Right kidney (tissue), 1 donor: ENCODE results near the gene TET1.
A peak's percentile ranks its signal among the peaks of the same experiment; 100 is the strongest.
"Not testable (repeated sequence)": the region's sequence is repeated elsewhere in the genome, so short reads cannot be mapped to it uniquely, and the experiment has no call there.

Source experiments
- DNase-seq: peaks from one replicate; pipeline ENCODE4 v3.0.0-alpha.2; 2016

TET1 gene

GRCh38 chr10:68705548-68705947 is 145.4 kb downstream of the TET1 start:
- no peak for DNase-seq

GRCh38 chr10:68708987-68709386 is 148.8 kb downstream of the TET1 start:
- DNase-seq: not testable (repeated sequence)

- DNase-seq: not testable (repeated sequence)
Observed at GRCh38 chr10:68713065-68713464, 152.9 kb downstream of the TET1 start.

GRCh38 chr10:68717435-68717834 is 157.3 kb downstream of the TET1 start:
- DNase-seq: no peak

- DNase-seq: peak; percentile 98
Observed at GRCh38 chr10:68720793-68721672, 160.9 kb downstream of the TET1 start, which contains the start of gene CCAR1. TSS of gene CCAR1 (plus strand) at chr10:68721239. CDS start at chr10:68722505, 1,266 bp downstream.

- no peak for DNase-seq
Observed at GRCh38 chr10:68721673-68722335, 161.7 kb downstream of the TET1 start.

- DNase-seq: no peak
Observed at GRCh38 chr10:68725016-68725415, 164.9 kb downstream of the TET1 start.

- no peak for DNase-seq
Observed at GRCh38 chr10:68727146-68727545, 167.0 kb downstream of the TET1 start.

GRCh38 chr10:68732651-68733050 is 172.5 kb downstream of the TET1 start:
- DNase-seq: no peak

DNA sequence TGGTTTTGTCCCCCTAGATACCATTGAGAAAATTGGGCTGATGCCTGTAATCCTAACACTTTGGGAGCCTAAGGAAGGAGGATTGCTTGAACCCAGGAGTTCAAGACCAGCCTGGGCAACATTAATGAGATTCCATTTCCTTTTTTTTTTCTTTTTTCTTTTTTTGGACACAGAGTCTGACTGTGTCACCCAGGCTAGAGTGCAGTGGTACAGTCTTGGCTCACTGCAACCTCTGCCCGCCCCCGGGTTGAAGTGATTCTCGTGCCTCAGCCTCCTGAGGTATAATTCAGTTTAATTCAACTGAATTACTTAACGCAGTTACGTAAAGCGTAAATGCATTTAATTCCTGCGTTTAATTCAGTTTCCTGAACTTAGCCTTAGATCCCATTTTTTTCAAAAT is 174.2 kb downstream of the TET1 start:
- no peak for DNase-seq

DNA sequence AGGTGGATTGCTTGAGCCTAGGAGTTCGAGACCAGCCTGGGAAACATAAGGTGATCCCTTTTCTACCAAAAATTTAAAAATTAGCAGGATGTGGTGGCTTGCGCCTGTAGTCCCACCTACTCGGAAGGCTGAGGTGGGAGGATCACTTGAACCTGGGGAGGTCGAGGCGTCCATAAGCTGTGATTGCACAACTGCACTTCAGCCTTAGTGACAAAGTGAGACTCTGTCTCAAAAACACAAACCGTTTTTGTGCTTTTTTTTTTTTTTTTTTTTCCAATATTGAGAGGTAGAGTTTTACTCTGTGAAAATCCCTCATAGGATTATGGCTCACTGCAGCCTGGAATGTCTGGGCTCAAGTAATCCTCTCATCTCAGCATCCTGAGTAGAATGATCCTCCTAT is 175.0 kb downstream of the TET1 start:
- no peak for DNase-seq

DNA sequence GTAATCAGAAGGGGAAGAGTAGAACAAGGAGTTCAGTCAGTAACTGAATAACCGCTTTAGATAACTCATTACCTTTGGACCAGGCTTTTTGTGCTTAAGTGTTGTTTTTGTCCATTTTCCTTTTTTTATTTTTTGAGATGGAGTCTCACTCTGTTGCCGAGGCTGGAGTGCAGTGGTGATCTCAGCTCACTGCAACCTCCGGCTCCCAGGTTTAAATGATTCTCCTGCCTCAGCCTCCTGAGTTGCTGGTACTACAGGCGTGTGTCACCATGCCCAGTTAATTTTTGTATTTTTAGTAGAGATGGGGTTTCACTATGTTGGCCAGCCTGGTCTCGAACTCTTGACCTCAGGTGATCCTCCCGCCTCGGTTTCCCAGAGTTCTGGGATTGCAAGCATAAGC is 175.6 kb downstream of the TET1 start:
- not testable (repeated sequence) for DNase-seq

DNA sequence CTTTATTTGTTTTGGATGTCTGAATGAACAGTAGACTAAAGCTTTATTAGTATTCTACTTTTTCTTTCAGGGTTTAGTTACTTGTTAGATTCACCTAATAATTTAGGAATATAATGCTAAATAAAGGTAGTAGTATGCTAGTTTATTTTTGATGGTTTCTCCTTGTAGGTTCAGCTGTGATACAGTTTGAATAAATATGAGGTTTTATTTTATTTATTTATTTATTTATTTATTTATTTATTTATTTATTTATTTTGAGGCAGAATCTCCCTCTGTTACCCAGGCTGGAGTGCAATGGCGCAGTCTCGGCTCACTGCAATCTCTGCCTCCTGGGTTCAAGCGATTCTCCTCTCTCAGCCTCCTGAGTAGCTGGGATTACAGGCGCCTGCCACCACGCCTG is 180.5 kb downstream of the TET1 start:
- DNase-seq: not testable (repeated sequence)

GRCh38 chr10:68742397-68742796 is 182.3 kb downstream of the TET1 start:
- no peak for DNase-seq
